H1 (cell line): ENCODE results near the gene RNF187.

Experiments used
- BRCA1 ChIP-seq: IDR thresholded peaks from 2 replicates; pipeline ENCODE4 v1.6.1; 2012; ENCODE audit warnings: low read depth, low read length, improper control_type of control experiment
- CTCF ChIP-seq, 3 experiments: IDR thresholded peaks; 1 replicate in 2 of 3; 2 replicates in 1 of 3; pipeline versions ENCODE4 v1.5.1 to v1.6.1; 2011; ENCODE audit warnings: low read length in 3 of 3, mild to moderate bottlenecking in 3 of 3, inconsistent platforms in 2 of 3, low read depth in 1 of 3, moderate library complexity in 1 of 3; ENCODE audit not compliant: insufficient read depth in 1 of 3; ENCODE audit errors: control extremely low read depth in 1 of 3
- EZH2 ChIP-seq: fragments of 200-600 bp; sonication (generic); IDR thresholded peaks from 2 replicates; pipeline ENCODE4 v1.7.1; 2012; ENCODE audit warnings: low read depth, mild to moderate bottlenecking, moderate library complexity, low read length, inconsistent platforms; ENCODE audit not compliant: severe bottlenecking
- GABPA ChIP-seq: IDR thresholded peaks from 2 replicates; pipeline ENCODE4 v1.6.1; 2011; ENCODE audit warnings: mild to moderate bottlenecking, low read length, moderate library complexity, borderline replicate concordance; ENCODE audit not compliant: insufficient read depth
- JUND ChIP-seq: IDR thresholded peaks from 2 replicates; pipeline ENCODE4 v1.6.1; 2011; ENCODE audit warnings: mild to moderate bottlenecking, improper control_type of control experiment, low read length
- MAX ChIP-seq: IDR thresholded peaks from 2 replicates; pipeline ENCODE4 v1.6.1; 2012; ENCODE audit warnings: inconsistent platforms
- POLR2A ChIP-seq, 2 experiments: IDR thresholded peaks; 1 replicate in 1 of 2; 2 replicates in 1 of 2; pipeline ENCODE4 v1.6.1; 2011; ENCODE audit warnings: low read depth in 2 of 2, low read length in 2 of 2, mild to moderate bottlenecking in 2 of 2; ENCODE audit errors: control extremely low read depth in 1 of 2
- SP2 ChIP-seq: IDR thresholded peaks from 2 replicates; pipeline ENCODE4 v1.6.1; 2012; ENCODE audit warnings: mild to moderate bottlenecking, low read length, inconsistent platforms
- TAF1 ChIP-seq: IDR thresholded peaks from 2 replicates; pipeline ENCODE4 v1.6.1; 2011; ENCODE audit warnings: mild to moderate bottlenecking, low read depth, low read length
- TAF7 ChIP-seq: optimal IDR thresholded peaks from 2 replicates; pipeline ENCODE3; 2011; ENCODE audit warnings: low read depth, mild to moderate bottlenecking, inconsistent platforms, low read length, moderate library complexity, borderline replicate concordance

DNA sequence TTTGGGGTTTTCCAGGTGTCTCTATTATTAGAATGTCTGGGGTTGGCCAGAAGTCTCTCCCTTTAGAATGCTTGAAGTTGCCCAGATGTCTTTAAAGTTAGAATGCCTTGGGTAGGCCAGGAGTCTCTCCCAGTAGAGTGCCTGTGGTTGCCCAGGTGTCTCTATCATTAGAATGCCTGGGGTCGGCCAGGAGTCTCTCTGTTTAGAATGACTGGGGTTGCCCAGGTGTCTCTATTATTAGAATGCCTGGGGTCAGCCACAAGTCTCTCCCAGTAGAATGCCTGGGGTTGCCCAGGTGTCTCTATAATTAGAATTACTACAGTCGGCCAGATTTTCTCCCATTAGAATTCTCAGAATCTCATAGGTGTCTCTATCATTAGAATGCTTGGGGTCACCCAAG, 55.2 kb downstream of the RNF187 start:
- TF ChIP-seq CTCF (IDR thresholded peaks at IDR 0.05; ENCODE audit: control extremely low read depth in 1 of 3, insufficient read depth in 1 of 3, low read depth in 1 of 3, low read length in 3 of 3) (no peak), EZH2 (no peak), MAX (no peak), BRCA1 (no peak), POLR2A (IDR thresholded peaks at IDR 0.05; ENCODE audit: control extremely low read depth in 1 of 2, low read depth in 2 of 2, low read length in 2 of 2) (no peak), GABPA (no peak), TAF1 (no peak), TAF7 (no peak), SP2 (no peak), JUND (no peak)
